Neural crest cell (in vitro differentiated cells): ENCODE measurements around the gene PCDHB16. TPM values are rescaled to one million over a fixed set of nuclear protein-coding genes. Genes with fewer than 3 reads are reported as not detected.
"Not testable (repeated sequence)": the region's sequence is repeated elsewhere in the genome, so short reads cannot be mapped to it uniquely, and the experiment has no call there.

Experiments
- DNase-seq: peaks from one replicate; pipeline ENCODE4 v3.0.0; 2021; ENCODE audit warnings: low read depth, mixed read lengths, low spot score
- H3K27ac Mint-ChIP-seq: one replicate; pipeline ENCODE4 v1.8.0; 2021; ENCODE audit warnings: mild to moderate bottlenecking, mixed read lengths; ENCODE audit not compliant: unreplicated experiment
- H3K27me3 Mint-ChIP-seq: 2 replicates; pipeline ENCODE4 v1.8.0; 2021; ENCODE audit warnings: low read depth, mild to moderate bottlenecking, mixed read lengths
- H3K36me3 Mint-ChIP-seq: 2 replicates; pipeline ENCODE4 v1.8.0; 2021; ENCODE audit warnings: low read depth, mild to moderate bottlenecking, mixed read lengths
- H3K4me1 Mint-ChIP-seq: 2 replicates; pipeline ENCODE4 v1.8.0; 2021; ENCODE audit warnings: mixed read lengths
- H3K4me3 Mint-ChIP-seq: one replicate; pipeline ENCODE4 v1.8.0; 2021; ENCODE audit warnings: mild to moderate bottlenecking, mixed read lengths
- H3K9me3 Mint-ChIP-seq: 2 replicates; pipeline ENCODE4 v1.8.0; 2021; ENCODE audit warnings: mixed read lengths
- total RNA-seq: library from RNA; stranded (reverse); gene quantifications from 2 replicates; pipeline ENCODE4 v1.2.1, GENCODE V29; 2021
- TF ChIP-seq, protein P1 (sequence below): fragments of 200-600 bp; sonication (generic); conservative IDR thresholded peaks from 2 replicates; pipeline ENCODE4 v1.5.0; 2021; ENCODE audit warnings: antibody characterized with exemption, mild to moderate bottlenecking

PCDHB16 gene
- total RNA-seq, 1 donor from 2014 or later = 11.4 TPM

DNA sequence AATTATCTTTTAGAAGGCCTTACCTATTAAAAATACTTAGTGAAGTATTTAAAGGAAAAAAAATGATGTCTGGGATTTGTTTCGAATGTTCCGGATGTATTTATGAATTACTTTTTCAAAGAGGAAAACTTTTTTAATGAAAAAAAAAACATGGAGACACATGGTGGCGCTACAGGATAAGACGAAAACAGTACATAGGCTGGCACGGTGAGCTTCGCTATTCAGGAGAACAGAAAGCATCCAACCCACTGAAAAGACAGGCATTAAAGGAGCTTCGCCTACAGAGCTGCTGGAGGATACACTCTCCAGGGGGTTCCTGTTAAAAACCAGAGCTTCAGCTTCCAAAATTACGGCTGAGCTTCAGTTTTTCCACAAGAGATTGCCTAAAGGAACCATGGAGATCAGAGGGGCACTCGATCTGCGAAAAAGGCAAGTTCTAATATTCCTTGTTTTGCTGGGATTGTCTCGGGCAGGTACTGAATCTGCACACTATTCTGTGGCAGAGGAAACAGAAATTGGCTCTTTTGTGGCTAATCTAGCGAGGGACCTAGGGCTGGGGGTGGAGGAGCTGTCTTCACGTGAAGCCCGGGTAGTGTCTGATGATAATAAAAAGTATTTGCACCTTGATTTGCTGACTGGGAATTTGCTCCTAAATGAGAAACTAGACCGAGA lies 41.1 kb downstream of the PCDHB16 start, which contains the start of gene PCDHB14:
Gene PCDHB14, plus strand, starts transcription at position 232 of the 672 bp plus-strand sequence. Its CDS starts 163 bp downstream, at position 395.
- no peak for DNase-seq
- peaks cover 25% of the 10 kb centered on the region for H3K9me3 Mint-ChIP-seq

DNA sequence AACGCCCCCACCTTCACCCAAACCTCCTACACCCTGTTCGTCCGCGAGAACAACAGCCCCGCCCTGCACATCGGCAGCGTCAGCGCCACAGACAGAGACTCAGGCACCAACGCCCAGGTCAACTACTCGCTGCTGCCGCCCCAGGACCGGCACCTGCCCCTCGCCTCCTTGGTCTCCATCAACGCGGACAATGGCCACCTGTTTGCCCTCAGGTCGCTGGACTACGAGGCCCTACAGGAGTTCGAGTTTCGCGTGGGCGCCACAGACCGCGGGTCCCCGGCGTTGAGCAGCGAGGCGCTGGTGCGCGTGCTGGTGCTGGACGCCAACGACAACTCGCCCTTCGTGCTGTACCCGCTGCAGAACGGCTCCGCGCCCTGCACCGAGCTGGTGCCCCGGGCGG lies 42.7 kb downstream of the PCDHB16 start:
- H3K4me3 Mint-ChIP-seq, H3K4me1 Mint-ChIP-seq, H3K27me3 Mint-ChIP-seq, H3K27ac Mint-ChIP-seq, DNase-seq: not testable (repeated sequence)
- peaks cover 22% of the 10 kb centered on the region for H3K9me3 Mint-ChIP-seq
- H3K36me3 Mint-ChIP-seq = peaks cover 60% of the 10 kb centered on the region

More for the DNA sequence above, 41.1 kb downstream of the PCDHB16 start, which contains the start of gene PCDHB14:
- Mint-ChIP-seq H3K36me3 (peaks cover 66% of the 10 kb centered on the region), H3K4me3 (peak within 1 kb of the TSS; percentile 89), H3K4me1 (peaks cover 7% of the 10 kb centered on the region), H3K27me3 (no peaks in the 10 kb centered on the region), H3K27ac (peak within 1 kb of the TSS; percentile 90)
- TF ChIP-seq, protein P1, sequence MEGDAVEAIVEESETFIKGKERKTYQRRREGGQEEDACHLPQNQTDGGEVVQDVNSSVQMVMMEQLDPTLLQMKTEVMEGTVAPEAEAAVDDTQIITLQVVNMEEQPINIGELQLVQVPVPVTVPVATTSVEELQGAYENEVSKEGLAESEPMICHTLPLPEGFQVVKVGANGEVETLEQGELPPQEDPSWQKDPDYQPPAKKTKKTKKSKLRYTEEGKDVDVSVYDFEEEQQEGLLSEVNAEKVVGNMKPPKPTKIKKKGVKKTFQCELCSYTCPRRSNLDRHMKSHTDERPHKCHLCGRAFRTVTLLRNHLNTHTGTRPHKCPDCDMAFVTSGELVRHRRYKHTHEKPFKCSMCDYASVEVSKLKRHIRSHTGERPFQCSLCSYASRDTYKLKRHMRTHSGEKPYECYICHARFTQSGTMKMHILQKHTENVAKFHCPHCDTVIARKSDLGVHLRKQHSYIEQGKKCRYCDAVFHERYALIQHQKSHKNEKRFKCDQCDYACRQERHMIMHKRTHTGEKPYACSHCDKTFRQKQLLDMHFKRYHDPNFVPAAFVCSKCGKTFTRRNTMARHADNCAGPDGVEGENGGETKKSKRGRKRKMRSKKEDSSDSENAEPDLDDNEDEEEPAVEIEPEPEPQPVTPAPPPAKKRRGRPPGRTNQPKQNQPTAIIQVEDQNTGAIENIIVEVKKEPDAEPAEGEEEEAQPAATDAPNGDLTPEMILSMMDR = peak; percentile 58

DNA sequence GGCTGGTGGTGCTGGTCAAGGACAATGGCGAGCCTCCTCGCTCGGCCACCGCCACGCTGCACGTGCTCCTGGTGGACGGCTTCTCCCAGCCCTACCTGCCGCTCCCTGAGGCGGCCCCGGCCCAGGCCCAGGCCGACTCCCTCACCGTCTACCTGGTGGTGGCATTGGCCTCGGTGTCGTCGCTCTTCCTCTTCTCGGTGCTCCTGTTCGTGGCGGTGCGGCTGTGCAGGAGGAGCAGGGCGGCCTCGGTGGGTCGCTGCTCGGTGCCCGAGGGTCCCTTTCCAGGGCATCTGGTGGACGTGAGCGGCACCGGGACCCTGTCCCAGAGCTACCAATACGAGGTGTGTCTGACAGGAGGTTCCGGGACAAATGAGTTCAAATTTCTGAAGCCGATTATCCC lies 43.2 kb downstream of the PCDHB16 start:
- H3K36me3 Mint-ChIP-seq = peaks cover 55% of the 10 kb centered on the region
- H3K4me1 Mint-ChIP-seq, H3K4me3 Mint-ChIP-seq, H3K27me3 Mint-ChIP-seq, H3K27ac Mint-ChIP-seq, DNase-seq: not testable (repeated sequence)
- H3K9me3 Mint-ChIP-seq = peaks cover 18% of the 10 kb centered on the region

DNA sequence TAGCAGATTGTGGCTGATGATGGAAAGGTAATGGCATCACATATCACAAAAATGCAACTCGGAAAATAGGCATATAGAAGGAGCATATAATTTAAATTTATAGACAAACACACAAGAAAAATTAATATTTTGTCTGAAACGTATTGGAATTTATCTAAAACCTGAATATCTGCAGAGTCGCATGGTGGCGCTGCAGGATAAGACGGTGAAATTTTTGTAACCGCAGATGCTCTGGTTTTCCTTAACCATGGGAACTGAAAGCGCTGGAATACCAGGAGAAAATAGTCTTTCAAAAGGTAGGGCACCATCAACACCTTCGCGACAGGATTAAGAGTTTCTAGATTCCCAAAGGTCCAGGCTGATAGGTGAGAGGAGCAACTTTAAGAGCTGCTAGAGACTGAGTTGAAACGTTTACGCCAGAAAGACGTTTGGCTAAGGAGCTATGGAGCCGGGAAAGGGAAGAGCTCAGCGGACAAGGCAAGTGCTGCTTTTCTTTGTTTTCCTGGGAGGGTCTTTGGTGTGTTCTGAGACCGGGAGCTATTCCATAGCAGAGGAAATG lies 52.0 kb downstream of the PCDHB16 start:
- H3K4me3 Mint-ChIP-seq = no peak overlapping the region
- H3K9me3 Mint-ChIP-seq = peaks cover 13% of the 10 kb centered on the region
- H3K27me3 Mint-ChIP-seq = no peaks in the 10 kb centered on the region
- H3K36me3 Mint-ChIP-seq = peaks cover 38% of the 10 kb centered on the region
- no peaks in the 10 kb centered on the region for H3K4me1 Mint-ChIP-seq
- TF ChIP-seq, protein P1 = no peak
- no peak overlapping the region for H3K27ac Mint-ChIP-seq
- DNase-seq = no peak

Other genes starting within 250 kb of the PCDHB16 start
- 1.8 and 1.9 TPM in 2 replicates for gene PCDHAC2, start 215.9 kb upstream of the PCDHB16 start, total RNA-seq
- gene PCDHB1, start 131.0 kb upstream of the PCDHB16 start, total RNA-seq = 0.14 and 0.23 TPM in 2 replicates
- gene PCDHB2, start 87.8 kb upstream of the PCDHB16 start, total RNA-seq = 52.6 and 57.8 TPM in 2 replicates
- 5.4 and 5.7 TPM in 2 replicates for gene PCDHB3, start 81.9 kb upstream of the PCDHB16 start, total RNA-seq
- gene PCDHB4, start 60.6 kb upstream of the PCDHB16 start, total RNA-seq = 2.6 and 2.7 TPM in 2 replicates
- gene PCDHB5, start 47.2 kb upstream of the PCDHB16 start, total RNA-seq = 3.0 and 3.3 TPM in 2 replicates
- 0.64 and 0.70 TPM in 2 replicates for gene PCDHB6, start 32.3 kb upstream of the PCDHB16 start, total RNA-seq
- 0.39 and 0.58 TPM in 2 replicates for gene PCDHB7, start 9.7 kb upstream of the PCDHB16 start, total RNA-seq
- gene PCDHB8, start 4.6 kb upstream of the PCDHB16 start, total RNA-seq = 1.3 and 1.8 TPM in 2 replicates
- gene PCDHB9, start 4.8 kb downstream of the PCDHB16 start, total RNA-seq = 5.5 and 7.0 TPM in 2 replicates
- 5.2 and 5.5 TPM in 2 replicates for gene PCDHB10, start 10.0 kb downstream of the PCDHB16 start, total RNA-seq
- gene PCDHB11, start 17.2 kb downstream of the PCDHB16 start, total RNA-seq = 2.7 and 3.6 TPM in 2 replicates
- gene PCDHB12, start 26.3 kb downstream of the PCDHB16 start, total RNA-seq = 3.1 TPM in 2 replicates
- 3.6 TPM in 2 replicates for gene PCDHB13, start 31.5 kb downstream of the PCDHB16 start, total RNA-seq
- gene PCDHB14, start 41.0 kb downstream of the PCDHB16 start, total RNA-seq = 5.5 TPM in 2 replicates
- 5.5 and 5.6 TPM in 2 replicates for gene PCDHB15, start 63.0 kb downstream of the PCDHB16 start, total RNA-seq
- gene SLC25A2, start 121.7 kb downstream of the PCDHB16 start, total RNA-seq = 0.72 and 1.1 TPM in 2 replicates
- gene TAF7, start 138.4 kb downstream of the PCDHB16 start, total RNA-seq = 100.0 and 100 TPM in 2 replicates
- 0.54 and 0.93 TPM in 2 replicates for gene PCDHGA1, start 148.1 kb downstream of the PCDHB16 start, total RNA-seq
- gene PCDHGA2, start 156.4 kb downstream of the PCDHB16 start, total RNA-seq = 0.32 and 0.54 TPM in 2 replicates
- gene PCDHGA3, start 161.4 kb downstream of the PCDHB16 start, total RNA-seq = 0.16 and 0.33 TPM in 2 replicates
- gene PCDHGB1, start 167.7 kb downstream of the PCDHB16 start, total RNA-seq = 2.8 and 3.0 TPM in 2 replicates
- gene PCDHGA4, start 172.6 kb downstream of the PCDHB16 start, total RNA-seq = 0.56 and 0.93 TPM in 2 replicates
- 1.3 and 1.5 TPM in 2 replicates for gene PCDHGB2, start 177.6 kb downstream of the PCDHB16 start, total RNA-seq
- gene PCDHGA5, start 181.8 kb downstream of the PCDHB16 start, total RNA-seq = 0.32 and 0.51 TPM in 2 replicates
- gene PCDHGB3, start 187.9 kb downstream of the PCDHB16 start, total RNA-seq = 0.51 and 0.71 TPM in 2 replicates
- gene PCDHGA6, start 191.5 kb downstream of the PCDHB16 start, total RNA-seq = 0.49 and 0.52 TPM in 2 replicates
- 0.32 and 0.37 TPM in 2 replicates for gene PCDHGA7, start 200.4 kb downstream of the PCDHB16 start, total RNA-seq
- gene PCDHGB4, start 205.3 kb downstream of the PCDHB16 start, total RNA-seq = 4.2 and 5.3 TPM in 2 replicates
- 0.33 and 0.43 TPM in 2 replicates for gene PCDHGA8, start 210.2 kb downstream of the PCDHB16 start, total RNA-seq
- gene PCDHGB5, start 215.6 kb downstream of the PCDHB16 start, total RNA-seq = 0.91 and 1.5 TPM in 2 replicates
- gene PCDHGA9, start 220.4 kb downstream of the PCDHB16 start, total RNA-seq = 0.72 and 0.86 TPM in 2 replicates
- 53.6 and 53.7 TPM in 2 replicates for gene PCDHGB6, start 225.6 kb downstream of the PCDHB16 start, total RNA-seq
- gene PCDHGA10, start 230.6 kb downstream of the PCDHB16 start, total RNA-seq = 18.4 and 18.5 TPM in 2 replicates
- 6.5 and 7.0 TPM in 2 replicates for gene PCDHGB7, start 235.3 kb downstream of the PCDHB16 start, total RNA-seq
- 1.8 and 2.4 TPM in 2 replicates for gene PCDHGA11, start 238.7 kb downstream of the PCDHB16 start, total RNA-seq
- 1.5 and 1.8 TPM in 2 replicates for gene PCDHGA12, start 248.1 kb downstream of the PCDHB16 start, total RNA-seq